NCI-H2029 (cell line): ENCODE data around the gene NFIL3.
A peak's percentile ranks its signal among the peaks of the same experiment; 100 is the strongest.
"Not testable (repeated sequence)": the region's sequence is repeated elsewhere in the genome, so short reads cannot be mapped to it uniquely, and the experiment has no call there.

Source experiments
- DNase-seq: peaks from one replicate; lab custom pipeline; 2025; lab: John Stamatoyannopoulos, UW

Gene NFIL3

GRCh38 chr9:91395106-91395552 lies 28.5 kb downstream of the NFIL3 start:
- no peak for DNase-seq

GRCh38 chr9:91393826-91394225 lies 29.8 kb downstream of the NFIL3 start:
- no peak for DNase-seq

DNA sequence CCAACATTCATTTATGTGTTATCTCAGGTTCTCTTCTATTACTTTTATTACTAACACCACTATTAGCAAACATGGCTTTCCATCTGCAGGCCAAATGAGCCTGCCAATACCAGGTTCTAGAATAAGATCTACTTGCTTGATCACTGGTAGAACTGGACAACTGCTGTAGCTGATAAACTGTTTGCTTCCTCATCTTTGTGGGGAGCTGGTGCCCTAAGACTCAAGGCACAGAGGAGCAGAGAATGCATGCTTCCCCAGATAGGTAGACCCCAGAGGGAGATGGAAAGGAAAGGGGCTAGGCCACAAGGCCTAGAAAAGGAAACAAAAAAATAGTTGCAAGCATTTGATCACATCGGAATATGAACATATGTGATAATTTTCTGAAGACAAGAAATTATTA lies 31.2 kb downstream of the NFIL3 start:
- DNase-seq = no peak

DNA sequence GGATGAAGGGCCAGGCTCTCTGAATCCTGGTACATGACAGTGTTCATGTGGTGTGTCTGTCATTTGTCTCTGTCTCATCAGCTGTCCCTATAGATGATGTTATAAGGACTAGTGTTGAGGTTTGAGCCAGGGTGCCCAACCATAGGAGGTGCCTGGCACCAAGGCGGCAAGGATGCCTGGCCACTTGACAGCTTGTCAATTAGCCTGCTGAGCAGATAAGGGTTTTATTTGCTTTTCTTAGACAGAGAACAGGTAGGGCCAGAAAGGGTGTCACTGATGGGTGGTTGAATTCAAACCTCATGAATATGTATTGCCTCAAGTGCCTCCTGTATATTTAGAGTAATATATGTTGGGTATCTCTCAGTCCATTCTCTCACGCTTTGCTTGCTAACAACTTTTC lies 31.8 kb downstream of the NFIL3 start:
- peak; percentile 26 for DNase-seq

DNA sequence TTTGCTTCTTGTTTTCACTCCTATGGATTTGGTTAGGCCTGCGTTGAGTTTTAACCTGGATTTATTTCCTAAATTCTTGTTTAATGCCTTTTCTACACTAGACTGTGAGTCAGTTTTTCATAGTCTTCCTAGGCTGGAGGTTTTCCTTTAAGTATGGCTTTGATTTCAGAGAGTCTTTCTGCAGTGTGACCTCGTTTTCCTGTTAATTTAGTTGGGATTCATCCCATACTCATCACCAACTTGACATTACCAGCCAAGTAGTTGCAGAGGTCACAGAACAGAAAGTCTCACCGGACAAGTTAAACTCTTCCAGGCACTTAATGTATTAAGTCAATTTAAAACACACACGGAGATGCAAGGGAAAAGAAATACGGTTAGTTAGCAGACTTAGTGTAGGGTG lies 32.2 kb downstream of the NFIL3 start:
- no peak for DNase-seq

DNA sequence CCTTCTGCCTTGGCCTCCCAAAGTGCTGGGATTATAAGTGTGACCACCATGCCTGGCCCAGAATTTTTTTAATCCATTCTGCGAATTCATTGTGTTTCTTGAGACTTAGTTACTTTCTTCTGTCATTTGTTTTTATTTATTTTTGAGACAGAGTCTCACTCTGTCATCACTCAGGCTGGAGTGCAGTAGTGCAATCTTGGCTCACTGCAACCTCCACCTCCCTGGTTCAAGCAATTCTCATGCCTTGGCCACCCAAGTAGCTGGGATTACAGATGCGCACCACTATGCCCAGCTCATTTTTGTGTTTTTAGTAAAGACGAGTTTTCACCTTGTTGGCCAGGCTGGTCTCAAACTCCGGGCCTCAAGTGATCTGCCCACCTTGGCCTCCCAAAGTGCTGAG lies 33.9 kb downstream of the NFIL3 start:
- DNase-seq = not testable (repeated sequence)

DNA sequence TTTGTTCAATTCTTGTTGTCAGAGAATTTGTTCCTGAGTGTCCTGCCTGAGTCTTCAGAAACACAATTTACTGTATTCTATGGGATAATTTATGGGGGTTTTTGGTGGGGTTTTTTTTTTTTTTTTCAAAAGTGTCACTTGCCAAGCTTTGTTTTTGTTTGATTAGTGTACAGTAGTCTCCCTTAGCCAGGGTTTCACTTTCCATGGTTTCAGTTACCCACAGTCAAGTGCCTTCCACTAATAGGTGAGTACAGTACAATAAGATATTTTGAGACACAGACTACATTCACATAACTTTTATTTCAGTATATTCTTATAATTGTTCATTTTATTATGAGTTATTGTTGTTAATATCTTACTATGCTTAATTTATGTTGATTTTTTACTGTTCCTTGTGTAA lies 36.9 kb downstream of the NFIL3 start:
- DNase-seq = peak; percentile 1

- DNase-seq = no peak
Observed at GRCh38 chr9:91384954-91385353, 38.7 kb downstream of the NFIL3 start.

GRCh38 chr9:91383577-91383976 lies 40.1 kb downstream of the NFIL3 start:
- DNase-seq = no peak

DNA sequence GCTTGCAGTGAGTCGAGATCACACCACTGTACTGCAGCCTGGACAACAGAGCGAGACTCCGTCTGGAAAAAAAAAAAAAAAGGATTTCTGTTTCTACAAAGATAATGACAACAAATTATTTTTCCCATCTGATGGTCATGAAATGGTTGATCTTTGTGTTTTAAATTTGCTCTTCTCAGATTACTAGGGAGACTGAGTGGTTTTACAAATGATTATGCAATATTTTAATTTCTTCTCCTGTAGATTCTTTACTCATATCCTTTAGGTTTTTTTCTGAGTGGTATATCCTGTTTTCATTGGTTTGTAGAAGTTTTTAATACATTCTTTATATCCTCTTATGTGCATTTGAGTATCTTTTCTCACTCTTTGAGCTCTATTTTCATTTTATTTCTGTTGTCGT lies 41.3 kb downstream of the NFIL3 start:
- no peak for DNase-seq

DNA sequence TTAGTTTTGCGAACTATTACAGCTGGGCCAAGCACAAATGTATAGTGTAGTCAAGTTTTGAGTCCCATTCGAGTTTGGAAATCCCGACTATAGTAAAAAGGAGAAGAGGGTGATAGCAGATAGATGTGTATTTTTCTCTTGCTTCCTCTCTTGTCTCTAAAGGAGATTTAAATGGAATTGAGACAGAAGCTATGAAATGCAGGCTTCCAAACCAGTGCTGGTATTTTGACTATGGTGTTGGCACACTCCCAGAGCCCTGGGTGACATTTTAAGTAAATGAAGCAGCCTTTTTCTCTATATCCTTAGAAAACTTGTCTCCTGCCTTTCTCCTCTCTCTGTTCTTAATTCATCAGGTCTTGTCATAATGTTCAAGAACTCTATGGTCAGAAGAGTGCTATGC lies 44.2 kb downstream of the NFIL3 start:
- DNase-seq = no peak

DNA sequence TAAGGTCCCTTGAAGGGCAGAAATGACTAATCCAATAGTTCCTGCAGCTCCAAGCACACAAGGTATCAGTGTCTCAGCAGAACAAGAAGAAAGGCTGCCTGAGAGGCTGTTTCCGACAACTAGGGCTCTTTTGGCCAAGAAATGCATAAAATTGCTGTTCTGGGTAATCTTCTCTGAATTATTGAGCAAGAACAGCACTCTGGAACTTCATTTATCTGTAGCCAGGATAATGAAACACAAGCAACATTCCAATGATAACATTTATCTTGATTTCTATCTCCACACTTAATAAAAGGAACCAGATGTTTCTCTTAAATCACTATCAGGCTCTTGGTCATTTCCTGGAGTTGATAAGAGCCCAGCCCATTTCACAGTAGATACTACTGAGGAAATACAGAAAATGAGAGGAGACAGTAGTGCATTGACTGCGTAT lies 44.9 kb downstream of the NFIL3 start:
- no peak for DNase-seq

DNA sequence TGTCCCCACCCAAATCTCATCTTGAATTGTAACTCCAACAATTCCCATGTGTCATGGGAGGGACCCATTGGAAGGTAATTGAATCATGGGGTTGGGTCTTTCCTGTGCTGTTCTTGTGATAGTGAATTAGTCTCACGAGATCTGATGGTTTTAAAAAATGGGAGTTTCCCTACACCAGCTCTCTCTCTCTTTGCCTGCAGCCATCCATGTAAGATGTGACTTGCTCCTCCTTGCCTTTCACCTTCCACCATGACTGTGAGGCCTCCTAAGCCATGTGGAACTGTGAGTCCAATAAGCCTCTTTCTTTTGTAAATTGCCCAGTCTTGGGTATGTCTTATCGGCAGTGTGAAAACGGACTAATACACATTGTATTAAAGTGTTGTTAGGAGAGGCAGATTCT lies 45.6 kb downstream of the NFIL3 start:
- not testable (repeated sequence) for DNase-seq

DNA sequence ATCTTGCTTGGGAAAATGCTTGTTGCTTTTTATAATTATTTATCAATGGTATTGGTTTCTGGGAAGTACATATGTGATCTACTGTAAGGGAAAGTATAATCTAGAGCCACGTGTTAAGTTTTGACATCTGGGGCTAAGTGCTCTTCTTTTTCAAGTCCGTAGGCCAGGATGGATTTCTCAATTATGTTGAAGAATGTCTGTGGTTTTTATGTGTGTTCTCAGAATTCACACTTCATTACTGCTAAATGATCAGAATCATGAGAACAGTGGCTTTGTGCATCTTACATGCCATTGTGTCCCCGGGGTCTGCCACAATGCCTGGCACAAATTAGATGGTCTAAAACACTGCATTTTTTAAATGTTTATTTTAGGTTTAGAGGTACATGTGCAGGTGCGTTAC lies 47.4 kb downstream of the NFIL3 start:
- no peak for DNase-seq

DNA sequence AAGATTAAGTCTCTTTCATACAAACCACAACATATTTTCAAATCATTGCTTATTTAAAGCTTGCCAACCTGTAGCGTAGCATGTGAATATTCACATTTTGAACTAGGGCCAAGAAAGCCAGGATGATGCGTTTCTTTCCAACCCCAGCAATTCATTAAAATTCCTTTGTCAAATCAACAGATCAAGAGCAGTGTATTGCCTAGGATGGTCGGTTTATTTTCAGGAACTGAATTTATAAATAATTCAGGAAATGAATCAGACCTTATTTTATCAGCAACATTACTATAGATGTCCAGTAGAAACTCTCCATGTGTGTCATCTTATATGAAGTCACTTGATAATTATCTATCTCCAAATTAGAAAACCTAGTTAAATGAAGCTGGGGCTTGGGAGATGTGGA lies 48.7 kb downstream of the NFIL3 start:
- DNase-seq = no peak

- no peak for DNase-seq
Observed at GRCh38 chr9:91371894-91372293, 51.7 kb downstream of the NFIL3 start.

- DNase-seq = not testable (repeated sequence)
Observed at GRCh38 chr9:91370006-91370405, 53.6 kb downstream of the NFIL3 start.

GRCh38 chr9:91364702-91365101 lies 58.9 kb downstream of the NFIL3 start:
- DNase-seq = no peak

DNA sequence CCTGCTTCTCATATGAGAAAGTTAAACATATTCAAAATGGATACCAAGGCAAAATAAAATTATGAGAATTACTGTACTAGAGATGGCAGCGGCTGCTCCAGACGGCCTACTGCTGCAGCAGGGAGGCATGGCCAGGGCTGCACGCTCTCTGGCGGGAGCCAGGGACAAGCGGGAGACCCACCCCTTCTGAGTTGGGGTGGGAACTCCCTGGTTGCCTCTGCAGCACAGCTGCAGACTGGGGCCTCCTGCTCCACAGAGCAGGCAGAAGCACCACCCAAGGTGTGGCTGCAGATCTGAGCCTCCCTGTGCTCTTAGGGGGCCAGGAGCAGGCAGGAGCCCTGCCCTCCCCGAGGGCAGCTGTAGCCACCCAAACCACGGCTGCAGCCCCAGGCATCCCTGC lies 59.6 kb downstream of the NFIL3 start:
- DNase-seq = no peak

GRCh38 chr9:91362051-91362611 lies 61.5 kb downstream of the NFIL3 start:
- no peak for DNase-seq

- peak; percentile 71 for DNase-seq
Observed at GRCh38 chr9:91361291-91362050, 62.2 kb downstream of the NFIL3 start, which contains the start of gene AUH. TSS of gene AUH (minus strand) at chr9:91361918. CDS start at chr9:91361889, 29 bp downstream.

DNA sequence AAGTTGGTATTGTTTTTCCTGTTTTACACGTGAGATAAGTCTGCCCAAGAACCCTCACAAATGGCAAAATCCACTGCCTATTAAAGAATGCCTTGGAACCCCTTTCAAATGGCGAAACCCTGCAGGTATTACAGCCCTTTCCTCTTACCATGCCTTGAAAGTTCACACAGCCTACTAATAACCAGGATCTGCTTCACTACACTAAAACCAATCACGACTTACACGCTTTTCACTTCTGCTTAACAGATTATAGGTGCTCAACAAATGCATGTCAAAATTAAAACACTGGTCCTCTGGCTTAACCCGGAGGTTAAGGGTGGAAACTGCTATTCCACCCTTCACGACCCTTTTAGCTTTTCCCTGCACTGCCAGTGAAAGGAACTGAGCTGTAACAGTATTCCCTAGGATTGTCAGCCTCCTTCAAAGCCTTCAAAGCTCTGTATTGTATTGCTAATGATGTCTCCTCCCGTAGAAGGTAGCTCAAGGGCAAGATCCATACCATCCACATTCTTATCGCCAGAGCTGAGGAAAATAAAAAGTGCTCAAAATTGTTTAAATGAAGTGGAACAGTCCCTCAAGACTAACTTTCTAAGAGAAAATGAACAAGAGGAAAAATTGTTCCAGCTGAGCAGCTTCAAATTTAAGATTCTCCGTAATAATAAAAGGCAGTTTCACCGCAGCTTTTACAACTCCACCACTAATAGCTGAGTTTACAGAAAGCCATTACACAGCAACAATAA lies 62.9 kb downstream of the NFIL3 start:
- no peak for DNase-seq
